GM18951 (cell line): Measurements from ENCODE around the gene TGOLN2.
"Not testable (repeated sequence)": the region's sequence is repeated elsewhere in the genome, so short reads cannot be mapped to it uniquely, and the experiment has no call there.

ENCODE experiments used
- POLR2A ChIP-seq: IDR thresholded peaks from 4 replicates; pipeline ENCODE4 v1.6.1; 2011; ENCODE audit warnings: mild to moderate bottlenecking; ENCODE audit not compliant: insufficient read length, insufficient read depth; ENCODE audit errors: extremely low read depth
- in situ Hi-C: fragments of 300-500 bp; cut with MboI; formaldehyde crosslinking; loops from one replicate; pipeline ENCODE4 v1.12.0; 2022; ENCODE audit warnings: low sequenced_read_pairs, mixed read lengths, inconsistent platforms; ENCODE audit not compliant: unreplicated experiment

TGOLN2 gene

GRCh38 chr2:85327822-85328617 lies at the start of gene TGOLN2:
Gene TGOLN2 (minus strand): TSS chr2:85327989. CDS start chr2:85327962, 27 bp downstream.
- in situ Hi-C loops, result no loop called here
- peak; percentile 98 for TF ChIP-seq POLR2A

GRCh38 chr2:85377083-85377482 lies 49.3 kb upstream of the TGOLN2 start:
- in situ Hi-C loops, result no loop called here
- no peak for TF ChIP-seq POLR2A

- no peak for TF ChIP-seq POLR2A
- in situ Hi-C loops, result no loop called here
Measured at GRCh38 chr2:85376291-85377065, 48.7 kb upstream of the TGOLN2 start.

- in situ Hi-C loops, result no loop called here
- no peak for TF ChIP-seq POLR2A
Measured at GRCh38 chr2:85371045-85371444, 43.3 kb upstream of the TGOLN2 start.

- in situ Hi-C loops, result no loop called here
- TF ChIP-seq POLR2A, result no peak
Measured at GRCh38 chr2:85369500-85369899, 41.7 kb upstream of the TGOLN2 start.

- in situ Hi-C loops, result no loop called here
- TF ChIP-seq POLR2A, result no peak
Measured at GRCh38 chr2:85368921-85369320, 41.1 kb upstream of the TGOLN2 start.

GRCh38 chr2:85367180-85367579 lies 39.4 kb upstream of the TGOLN2 start:
- in situ Hi-C loops, result no loop called here
- no peak for TF ChIP-seq POLR2A

- in situ Hi-C loops, result not testable (repeated sequence)
Measured at GRCh38 chr2:85362653-85363387, 35.0 kb upstream of the TGOLN2 start.

- in situ Hi-C loops, result no loop called here
- no peak for TF ChIP-seq POLR2A
Measured at GRCh38 chr2:85357736-85358135, 29.9 kb upstream of the TGOLN2 start.

- in situ Hi-C loops, result no loop called here
- TF ChIP-seq POLR2A, result no peak
Measured at GRCh38 chr2:85356186-85356585, 28.4 kb upstream of the TGOLN2 start.

- in situ Hi-C loops, result no loop called here
- TF ChIP-seq POLR2A, result no peak
Measured at GRCh38 chr2:85355521-85355920, 27.7 kb upstream of the TGOLN2 start.

GRCh38 chr2:85355073-85355410 lies 27.3 kb upstream of the TGOLN2 start:
- TF ChIP-seq POLR2A, result no peak
- in situ Hi-C loops, result no loop called here

GRCh38 chr2:85354286-85355072 lies 26.7 kb upstream of the TGOLN2 start, which contains the start of the genes ELMOD3 and RETSAT:
Gene ELMOD3 (plus strand): TSS chr2:85354769. CDS start chr2:85357199, 2,430 bp downstream.
Gene RETSAT (minus strand): TSS chr2:85354528. CDS start chr2:85354507, 21 bp downstream.
- in situ Hi-C loops, result no loop called here
- peak; percentile 99 for TF ChIP-seq POLR2A
